ENCODE measurements around the gene MIA.

The MIA gene

DNA sequence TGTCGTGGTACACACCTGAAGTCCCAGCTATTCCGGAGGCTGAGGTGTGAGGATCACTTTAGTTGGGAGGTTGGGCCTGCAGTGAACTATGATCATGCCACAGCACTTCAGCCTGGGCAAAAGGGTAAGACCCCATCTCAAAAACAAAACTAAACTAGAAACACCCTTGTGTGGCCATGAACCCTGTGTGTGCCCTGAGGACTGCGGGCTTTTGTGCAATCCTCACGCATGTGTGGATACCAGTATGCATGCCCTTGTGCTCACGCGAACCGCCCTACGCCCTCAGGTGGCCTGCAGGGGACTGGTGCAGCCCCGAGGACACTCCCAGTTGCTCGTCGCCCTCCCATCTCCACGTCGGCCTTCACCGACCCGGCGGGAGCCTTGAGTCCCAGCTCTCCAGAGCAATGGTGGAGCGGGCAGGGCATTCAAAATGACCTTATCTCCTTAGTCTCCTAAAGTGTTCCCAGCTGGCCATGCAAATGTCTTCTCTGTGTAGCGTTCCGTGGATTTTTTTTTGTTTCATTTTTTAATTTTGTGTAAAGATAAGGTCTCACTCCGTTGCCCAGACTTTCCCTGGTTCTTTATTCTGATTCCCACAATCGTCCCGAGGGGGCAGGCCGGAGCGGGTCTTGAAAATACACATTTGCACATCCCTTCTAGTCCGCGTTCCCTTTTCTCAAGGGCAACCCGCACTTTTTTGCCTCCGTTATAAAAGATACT lies 22.8 kb downstream of the MIA start (continued):
- TF ChIP-seq, protein P1, sequence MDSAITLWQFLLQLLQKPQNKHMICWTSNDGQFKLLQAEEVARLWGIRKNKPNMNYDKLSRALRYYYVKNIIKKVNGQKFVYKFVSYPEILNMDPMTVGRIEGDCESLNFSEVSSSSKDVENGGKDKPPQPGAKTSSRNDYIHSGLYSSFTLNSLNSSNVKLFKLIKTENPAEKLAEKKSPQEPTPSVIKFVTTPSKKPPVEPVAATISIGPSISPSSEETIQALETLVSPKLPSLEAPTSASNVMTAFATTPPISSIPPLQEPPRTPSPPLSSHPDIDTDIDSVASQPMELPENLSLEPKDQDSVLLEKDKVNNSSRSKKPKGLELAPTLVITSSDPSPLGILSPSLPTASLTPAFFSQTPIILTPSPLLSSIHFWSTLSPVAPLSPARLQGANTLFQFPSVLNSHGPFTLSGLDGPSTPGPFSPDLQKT (IDR thresholded peaks at IDR 0.05; ENCODE audit: borderline replicate concordance, low read depth, low read length) = no peak
- TF ChIP-seq ZNF157 (tag by site-specific recombination; IDR thresholded peaks at IDR 0.05) = no peak
- TF ChIP-seq, protein P2, sequence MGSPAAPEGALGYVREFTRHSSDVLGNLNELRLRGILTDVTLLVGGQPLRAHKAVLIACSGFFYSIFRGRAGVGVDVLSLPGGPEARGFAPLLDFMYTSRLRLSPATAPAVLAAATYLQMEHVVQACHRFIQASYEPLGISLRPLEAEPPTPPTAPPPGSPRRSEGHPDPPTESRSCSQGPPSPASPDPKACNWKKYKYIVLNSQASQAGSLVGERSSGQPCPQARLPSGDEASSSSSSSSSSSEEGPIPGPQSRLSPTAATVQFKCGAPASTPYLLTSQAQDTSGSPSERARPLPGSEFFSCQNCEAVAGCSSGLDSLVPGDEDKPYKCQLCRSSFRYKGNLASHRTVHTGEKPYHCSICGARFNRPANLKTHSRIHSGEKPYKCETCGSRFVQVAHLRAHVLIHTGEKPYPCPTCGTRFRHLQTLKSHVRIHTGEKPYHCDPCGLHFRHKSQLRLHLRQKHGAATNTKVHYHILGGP (tag by site-specific recombination; IDR thresholded peaks at IDR 0.05) = no peak; the same call in 1 of the 2 replicates
- peak; percentile 91 for TF ChIP-seq ZNF335 (tag by site-specific recombination; conservative IDR thresholded peaks at IDR 0.05)
- TF ChIP-seq YY1 (tag by site-specific recombination; IDR thresholded peaks at IDR 0.05) = peak; percentile 72; the same call in 1 of the 2 replicates
- TF ChIP-seq SP7 (tag by site-specific recombination; IDR thresholded peaks at IDR 0.05) = peak; percentile 72; the same call in 1 of the 2 replicates
- TF ChIP-seq, protein P3, sequence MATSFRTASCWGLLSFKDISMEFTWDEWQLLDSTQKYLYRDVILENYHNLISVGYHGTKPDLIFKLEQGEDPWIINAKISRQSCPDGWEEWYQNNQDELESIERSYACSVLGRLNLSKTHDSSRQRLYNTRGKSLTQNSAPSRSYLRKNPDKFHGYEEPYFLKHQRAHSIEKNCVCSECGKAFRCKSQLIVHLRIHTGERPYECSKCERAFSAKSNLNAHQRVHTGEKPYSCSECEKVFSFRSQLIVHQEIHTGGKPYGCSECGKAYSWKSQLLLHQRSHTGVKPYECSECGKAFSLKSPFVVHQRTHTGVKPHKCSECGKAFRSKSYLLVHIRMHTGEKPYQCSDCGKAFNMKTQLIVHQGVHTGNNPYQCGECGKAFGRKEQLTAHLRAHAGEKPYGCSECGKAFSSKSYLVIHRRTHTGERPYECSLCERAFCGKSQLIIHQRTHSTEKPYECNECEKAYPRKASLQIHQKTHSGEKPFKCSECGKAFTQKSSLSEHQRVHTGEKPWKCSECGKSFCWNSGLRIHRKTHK (tag by site-specific recombination; IDR thresholded peaks at IDR 0.05) = no peak
- no peak for TF ChIP-seq ZNF791 (tag by site-specific recombination; IDR thresholded peaks at IDR 0.05)
- TF ChIP-seq ZNF169 (tag by site-specific recombination; IDR thresholded peaks at IDR 0.05) = no peak
- peak; percentile 25; the same call in 1 of the 2 replicates for TF ChIP-seq SP2 (tag by site-specific recombination; IDR thresholded peaks at IDR 0.05)
- TF ChIP-seq, protein P4, sequence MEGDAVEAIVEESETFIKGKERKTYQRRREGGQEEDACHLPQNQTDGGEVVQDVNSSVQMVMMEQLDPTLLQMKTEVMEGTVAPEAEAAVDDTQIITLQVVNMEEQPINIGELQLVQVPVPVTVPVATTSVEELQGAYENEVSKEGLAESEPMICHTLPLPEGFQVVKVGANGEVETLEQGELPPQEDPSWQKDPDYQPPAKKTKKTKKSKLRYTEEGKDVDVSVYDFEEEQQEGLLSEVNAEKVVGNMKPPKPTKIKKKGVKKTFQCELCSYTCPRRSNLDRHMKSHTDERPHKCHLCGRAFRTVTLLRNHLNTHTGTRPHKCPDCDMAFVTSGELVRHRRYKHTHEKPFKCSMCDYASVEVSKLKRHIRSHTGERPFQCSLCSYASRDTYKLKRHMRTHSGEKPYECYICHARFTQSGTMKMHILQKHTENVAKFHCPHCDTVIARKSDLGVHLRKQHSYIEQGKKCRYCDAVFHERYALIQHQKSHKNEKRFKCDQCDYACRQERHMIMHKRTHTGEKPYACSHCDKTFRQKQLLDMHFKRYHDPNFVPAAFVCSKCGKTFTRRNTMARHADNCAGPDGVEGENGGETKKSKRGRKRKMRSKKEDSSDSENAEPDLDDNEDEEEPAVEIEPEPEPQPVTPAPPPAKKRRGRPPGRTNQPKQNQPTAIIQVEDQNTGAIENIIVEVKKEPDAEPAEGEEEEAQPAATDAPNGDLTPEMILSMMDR (tag by site-specific recombination; IDR thresholded peaks at IDR 0.05) = peak; percentile 94
- TF ChIP-seq, protein P5, sequence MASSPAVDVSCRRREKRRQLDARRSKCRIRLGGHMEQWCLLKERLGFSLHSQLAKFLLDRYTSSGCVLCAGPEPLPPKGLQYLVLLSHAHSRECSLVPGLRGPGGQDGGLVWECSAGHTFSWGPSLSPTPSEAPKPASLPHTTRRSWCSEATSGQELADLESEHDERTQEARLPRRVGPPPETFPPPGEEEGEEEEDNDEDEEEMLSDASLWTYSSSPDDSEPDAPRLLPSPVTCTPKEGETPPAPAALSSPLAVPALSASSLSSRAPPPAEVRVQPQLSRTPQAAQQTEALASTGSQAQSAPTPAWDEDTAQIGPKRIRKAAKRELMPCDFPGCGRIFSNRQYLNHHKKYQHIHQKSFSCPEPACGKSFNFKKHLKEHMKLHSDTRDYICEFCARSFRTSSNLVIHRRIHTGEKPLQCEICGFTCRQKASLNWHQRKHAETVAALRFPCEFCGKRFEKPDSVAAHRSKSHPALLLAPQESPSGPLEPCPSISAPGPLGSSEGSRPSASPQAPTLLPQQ (tag by site-specific recombination; IDR thresholded peaks at IDR 0.05) = peak; percentile 38; the same call in 1 of the 2 replicates
- no peak for TF ChIP-seq MEIS1 (CRISPR knock-in tag; IDR thresholded peaks at IDR 0.05; ENCODE audit: borderline replicate concordance)
- TF ChIP-seq KLF1 (tag by site-specific recombination; IDR thresholded peaks at IDR 0.05) = peak; percentile 61
- no peak for TF ChIP-seq ZNF423 (tag by site-specific recombination; IDR thresholded peaks at IDR 0.05)
- no peak for TF ChIP-seq ZFP3 (tag by site-specific recombination; IDR thresholded peaks at IDR 0.05; ENCODE audit: low read depth)
- TF ChIP-seq ZNF132 (tag by site-specific recombination; IDR thresholded peaks at IDR 0.05; ENCODE audit: borderline replicate concordance) = no peak
- TF ChIP-seq, protein P6, sequence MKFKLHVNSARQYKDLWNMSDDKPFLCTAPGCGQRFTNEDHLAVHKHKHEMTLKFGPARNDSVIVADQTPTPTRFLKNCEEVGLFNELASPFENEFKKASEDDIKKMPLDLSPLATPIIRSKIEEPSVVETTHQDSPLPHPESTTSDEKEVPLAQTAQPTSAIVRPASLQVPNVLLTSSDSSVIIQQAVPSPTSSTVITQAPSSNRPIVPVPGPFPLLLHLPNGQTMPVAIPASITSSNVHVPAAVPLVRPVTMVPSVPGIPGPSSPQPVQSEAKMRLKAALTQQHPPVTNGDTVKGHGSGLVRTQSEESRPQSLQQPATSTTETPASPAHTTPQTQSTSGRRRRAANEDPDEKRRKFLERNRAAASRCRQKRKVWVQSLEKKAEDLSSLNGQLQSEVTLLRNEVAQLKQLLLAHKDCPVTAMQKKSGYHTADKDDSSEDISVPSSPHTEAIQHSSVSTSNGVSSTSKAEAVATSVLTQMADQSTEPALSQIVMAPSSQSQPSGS (tag by site-specific recombination; IDR thresholded peaks at IDR 0.05; ENCODE audit: low read depth) = no peak
- TF ChIP-seq ZNF792 (tag by site-specific recombination; IDR thresholded peaks at IDR 0.05) = peak; percentile 27; the same call in 1 of the 2 replicates
- TF ChIP-seq ZNF555 (tag by site-specific recombination; conservative IDR thresholded peaks at IDR 0.05) = no peak
- 0 out of 2 replicates have a peak, but pooled peaks have one; percentile 34 for TF ChIP-seq ZIC2 (tag by site-specific recombination; IDR thresholded peaks at IDR 0.05)
- TF ChIP-seq ZNF202 (tag by site-specific recombination; IDR thresholded peaks at IDR 0.05; ENCODE audit: borderline replicate concordance) = no peak
- TF ChIP-seq ZNF626 (tag by site-specific recombination; IDR thresholded peaks at IDR 0.05) = no peak
- peak; percentile 74 for TF ChIP-seq ZNF10 (tag by site-specific recombination; IDR thresholded peaks at IDR 0.05)
- no peak for TF ChIP-seq GLI2 (tag by site-specific recombination; IDR thresholded peaks at IDR 0.05; ENCODE audit: borderline replicate concordance, low read depth)
- TF ChIP-seq ZBTB8A (tag by site-specific recombination; IDR thresholded peaks at IDR 0.05) = no peak
- TF ChIP-seq ZNF76 (tag by site-specific recombination; IDR thresholded peaks at IDR 0.05; ENCODE audit: borderline replicate concordance, low read depth) = peak; percentile 69
- peak; percentile 86; the same call in 1 of the 2 replicates for TF ChIP-seq ZFP37 (tag by site-specific recombination; IDR thresholded peaks at IDR 0.05)
